Measurements from ENCODE around the gene SETBP1. TPM values are rescaled to one million over a fixed set of nuclear protein-coding genes. Genes with fewer than 3 reads are reported as not detected.
"Not testable (repeated sequence)": the region's sequence is repeated elsewhere in the genome, so short reads cannot be mapped to it uniquely, and the experiment has no call there.

The SETBP1 gene
- total RNA-seq, 1 donor from 2014 or later = 39.5 TPM

GRCh38 chr18:44799907-44800421 lies 119.3 kb downstream of the SETBP1 start:
- H3K4me1 ChIP-seq = peaks cover 6% of the 10 kb centered on the region

DNA sequence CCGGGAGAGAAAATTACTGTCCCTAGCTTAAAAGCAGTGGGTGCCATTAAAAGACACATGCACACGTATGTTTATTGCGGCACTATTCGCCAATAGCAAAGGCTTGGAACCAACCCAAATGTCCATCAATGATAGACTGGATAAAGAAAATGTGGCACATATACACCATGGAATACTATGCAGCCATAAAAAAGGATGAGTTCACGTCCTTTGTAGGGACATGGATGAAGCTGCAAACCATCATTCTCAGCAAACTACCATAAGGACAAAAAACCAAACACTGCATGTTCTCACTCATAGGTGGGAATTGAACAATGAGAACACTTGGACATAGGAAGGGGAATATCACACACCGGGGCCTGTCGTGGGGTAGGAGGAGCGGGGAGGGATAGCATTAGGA lies 120.1 kb downstream of the SETBP1 start:
- H3K4me1 ChIP-seq; H3K27ac ChIP-seq; H3K4me3 ChIP-seq; DNase-seq; H3K9me3 ChIP-seq; intact Hi-C loops (cut with DNase I); H3K27me3 ChIP-seq; ATAC-seq; H3K36me3 ChIP-seq: not testable (repeated sequence)

More at GRCh38 chr18:44799907-44800421, 119.3 kb downstream of the SETBP1 start:
- Histone ChIP-seq H3K36me3 (no peaks in the 10 kb centered on the region), H3K27me3 (no peaks in the 10 kb centered on the region), H3K9me3 (no peaks in the 10 kb centered on the region), H3K27ac (no peak overlapping the region), H3K4me3 (no peak overlapping the region)
- intact Hi-C loops (cut with DNase I) = no loop called here
- ATAC-seq (no peak), DNase-seq (no peak)
- TF ChIP-seq, protein P1, sequence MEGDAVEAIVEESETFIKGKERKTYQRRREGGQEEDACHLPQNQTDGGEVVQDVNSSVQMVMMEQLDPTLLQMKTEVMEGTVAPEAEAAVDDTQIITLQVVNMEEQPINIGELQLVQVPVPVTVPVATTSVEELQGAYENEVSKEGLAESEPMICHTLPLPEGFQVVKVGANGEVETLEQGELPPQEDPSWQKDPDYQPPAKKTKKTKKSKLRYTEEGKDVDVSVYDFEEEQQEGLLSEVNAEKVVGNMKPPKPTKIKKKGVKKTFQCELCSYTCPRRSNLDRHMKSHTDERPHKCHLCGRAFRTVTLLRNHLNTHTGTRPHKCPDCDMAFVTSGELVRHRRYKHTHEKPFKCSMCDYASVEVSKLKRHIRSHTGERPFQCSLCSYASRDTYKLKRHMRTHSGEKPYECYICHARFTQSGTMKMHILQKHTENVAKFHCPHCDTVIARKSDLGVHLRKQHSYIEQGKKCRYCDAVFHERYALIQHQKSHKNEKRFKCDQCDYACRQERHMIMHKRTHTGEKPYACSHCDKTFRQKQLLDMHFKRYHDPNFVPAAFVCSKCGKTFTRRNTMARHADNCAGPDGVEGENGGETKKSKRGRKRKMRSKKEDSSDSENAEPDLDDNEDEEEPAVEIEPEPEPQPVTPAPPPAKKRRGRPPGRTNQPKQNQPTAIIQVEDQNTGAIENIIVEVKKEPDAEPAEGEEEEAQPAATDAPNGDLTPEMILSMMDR (IDR thresholded peaks at IDR 0.05) = no peak

DNA sequence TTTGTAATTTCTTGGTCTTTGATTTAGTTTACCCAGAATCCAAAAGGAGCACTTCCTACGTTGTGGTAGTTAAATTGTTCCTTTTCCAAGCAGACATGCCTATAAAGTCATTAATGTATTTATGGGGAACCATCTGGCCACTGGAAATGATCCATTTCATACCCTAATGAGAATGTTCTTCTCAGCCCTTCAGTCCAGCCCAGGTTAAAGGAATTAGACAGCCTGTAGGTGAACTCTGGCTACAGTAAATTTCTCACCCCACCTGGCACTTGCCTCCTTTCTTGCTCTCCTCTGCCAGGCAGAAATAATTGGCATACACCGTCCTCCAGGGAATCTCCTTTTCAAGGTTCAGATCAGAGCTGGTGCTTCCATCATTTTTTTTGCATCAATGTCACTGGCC lies 121.1 kb downstream of the SETBP1 start:
- Histone ChIP-seq H3K9me3 (no peaks in the 10 kb centered on the region), H3K27ac (no peak overlapping the region), H3K36me3 (no peaks in the 10 kb centered on the region), H3K4me1 (peaks cover 6% of the 10 kb centered on the region), H3K27me3 (no peaks in the 10 kb centered on the region), H3K4me3 (no peak overlapping the region)
- ATAC-seq (no peak), DNase-seq (no peak)
- intact Hi-C loops (cut with DNase I) = no loop called here
- TF ChIP-seq, protein P1 (IDR thresholded peaks at IDR 0.05) = no peak

DNA sequence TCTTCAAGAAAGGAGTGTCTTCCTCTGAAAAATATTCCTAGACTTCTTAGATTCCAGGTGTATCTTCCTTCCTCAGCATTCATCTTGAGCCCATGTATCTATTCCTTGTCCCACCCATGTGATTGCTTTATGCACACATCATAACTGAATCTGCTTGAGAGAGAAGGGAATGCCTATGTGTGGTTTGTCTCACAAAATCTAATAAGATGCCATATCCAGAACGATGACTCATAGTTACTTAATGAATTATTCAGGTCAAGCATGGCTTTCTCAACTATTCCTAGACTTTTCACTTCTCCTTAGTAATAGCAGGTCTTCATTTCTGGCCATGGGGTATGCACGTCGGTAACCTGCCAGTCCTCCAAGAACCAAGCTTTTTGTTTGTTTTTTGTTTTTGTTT lies 121.8 kb downstream of the SETBP1 start:
- Histone ChIP-seq H3K27ac (peak overlapping the region; percentile 71), H3K27me3 (no peaks in the 10 kb centered on the region), H3K36me3 (no peaks in the 10 kb centered on the region), H3K4me1 (peaks cover 7% of the 10 kb centered on the region), H3K9me3 (no peaks in the 10 kb centered on the region), H3K4me3 (no peak overlapping the region)
- DNase-seq = no peak
- TF ChIP-seq, protein P1 (IDR thresholded peaks at IDR 0.05) = no peak
- no peak for ATAC-seq
- intact Hi-C loops (cut with DNase I) = no loop called here

DNA sequence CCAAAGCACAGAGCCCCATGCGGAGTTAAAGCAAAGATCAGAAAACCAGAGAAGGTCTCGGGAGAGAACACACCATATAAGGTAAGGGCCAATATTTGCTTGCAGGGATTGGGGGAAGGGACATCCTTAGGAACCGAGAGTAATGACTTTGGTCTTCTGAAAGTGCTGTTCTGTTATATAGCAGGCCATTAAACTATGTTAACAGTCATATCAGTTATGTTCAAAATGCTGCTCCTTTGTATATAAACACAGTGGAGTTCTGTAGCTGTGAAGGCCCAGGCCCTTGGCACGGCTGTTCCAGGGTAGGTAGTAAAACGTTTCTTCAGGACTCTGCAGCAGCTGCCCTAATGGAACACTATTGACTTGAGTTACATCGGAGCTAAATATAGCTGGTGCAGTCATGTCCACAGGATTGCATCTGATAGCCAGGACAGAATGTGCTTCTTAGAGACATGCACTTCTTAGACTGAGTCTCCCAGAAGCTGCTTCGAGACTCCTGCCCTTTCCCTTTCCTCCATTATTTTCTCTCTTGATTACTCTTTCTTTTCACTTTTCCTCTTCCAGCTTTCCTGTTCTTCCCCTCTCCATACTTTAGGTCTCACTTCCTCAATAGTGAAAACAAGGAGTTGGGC lies 122.4 kb downstream of the SETBP1 start:
- TF ChIP-seq, protein P1 (IDR thresholded peaks at IDR 0.05) = no peak
- DNase-seq (no peak), ATAC-seq (peak; percentile 67)
- intact Hi-C loops (cut with DNase I) = no loop called here
- peaks cover 12% of the 10 kb centered on the region for H3K4me1 ChIP-seq
- H3K27ac ChIP-seq = peak overlapping the region; percentile 71
- no peaks in the 10 kb centered on the region for H3K27me3 ChIP-seq
- no peak overlapping the region for H3K4me3 ChIP-seq
- no peaks in the 10 kb centered on the region for H3K36me3 ChIP-seq
- H3K9me3 ChIP-seq = no peaks in the 10 kb centered on the region

GRCh38 chr18:44804033-44804432 lies 123.3 kb downstream of the SETBP1 start:
- H3K4me1 ChIP-seq = peaks cover 12% of the 10 kb centered on the region

More at GRCh38 chr18:44804033-44804432, 123.3 kb downstream of the SETBP1 start:
- Histone ChIP-seq H3K9me3 (no peaks in the 10 kb centered on the region), H3K36me3 (no peaks in the 10 kb centered on the region), H3K4me3 (no peak overlapping the region), H3K27me3 (no peaks in the 10 kb centered on the region), H3K27ac (peak overlapping the region; percentile 71)
- TF ChIP-seq, protein P1 (IDR thresholded peaks at IDR 0.05) = no peak
- ATAC-seq (no peak), DNase-seq (no peak)
- intact Hi-C loops (cut with DNase I) = no loop called here
